ENCODE data around the gene DLEC1. TPM values are rescaled to one million over a fixed set of nuclear protein-coding genes. Genes with fewer than 3 reads are reported as not detected.
A peak's percentile ranks its signal among the peaks of the same experiment; 100 is the strongest.

Gene DLEC1, protein sequence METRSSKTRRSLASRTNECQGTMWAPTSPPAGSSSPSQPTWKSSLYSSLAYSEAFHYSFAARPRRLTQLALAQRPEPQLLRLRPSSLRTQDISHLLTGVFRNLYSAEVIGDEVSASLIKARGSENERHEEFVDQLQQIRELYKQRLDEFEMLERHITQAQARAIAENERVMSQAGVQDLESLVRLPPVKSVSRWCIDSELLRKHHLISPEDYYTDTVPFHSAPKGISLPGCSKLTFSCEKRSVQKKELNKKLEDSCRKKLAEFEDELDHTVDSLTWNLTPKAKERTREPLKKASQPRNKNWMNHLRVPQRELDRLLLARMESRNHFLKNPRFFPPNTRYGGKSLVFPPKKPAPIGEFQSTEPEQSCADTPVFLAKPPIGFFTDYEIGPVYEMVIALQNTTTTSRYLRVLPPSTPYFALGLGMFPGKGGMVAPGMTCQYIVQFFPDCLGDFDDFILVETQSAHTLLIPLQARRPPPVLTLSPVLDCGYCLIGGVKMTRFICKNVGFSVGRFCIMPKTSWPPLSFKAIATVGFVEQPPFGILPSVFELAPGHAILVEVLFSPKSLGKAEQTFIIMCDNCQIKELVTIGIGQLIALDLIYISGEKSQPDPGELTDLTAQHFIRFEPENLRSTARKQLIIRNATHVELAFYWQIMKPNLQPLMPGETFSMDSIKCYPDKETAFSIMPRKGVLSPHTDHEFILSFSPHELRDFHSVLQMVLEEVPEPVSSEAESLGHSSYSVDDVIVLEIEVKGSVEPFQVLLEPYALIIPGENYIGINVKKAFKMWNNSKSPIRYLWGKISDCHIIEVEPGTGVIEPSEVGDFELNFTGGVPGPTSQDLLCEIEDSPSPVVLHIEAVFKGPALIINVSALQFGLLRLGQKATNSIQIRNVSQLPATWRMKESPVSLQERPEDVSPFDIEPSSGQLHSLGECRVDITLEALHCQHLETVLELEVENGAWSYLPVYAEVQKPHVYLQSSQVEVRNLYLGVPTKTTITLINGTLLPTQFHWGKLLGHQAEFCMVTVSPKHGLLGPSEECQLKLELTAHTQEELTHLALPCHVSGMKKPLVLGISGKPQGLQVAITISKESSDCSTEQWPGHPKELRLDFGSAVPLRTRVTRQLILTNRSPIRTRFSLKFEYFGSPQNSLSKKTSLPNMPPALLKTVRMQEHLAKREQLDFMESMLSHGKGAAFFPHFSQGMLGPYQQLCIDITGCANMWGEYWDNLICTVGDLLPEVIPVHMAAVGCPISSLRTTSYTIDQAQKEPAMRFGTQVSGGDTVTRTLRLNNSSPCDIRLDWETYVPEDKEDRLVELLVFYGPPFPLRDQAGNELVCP (N-terminal part only)
- 0.07 and 0.30 TPM in 2 replicates for polyA plus RNA-seq (2014; cell fraction: cytosol; rRNA removed)
- polyA plus RNA-seq (2014; cell fraction: nucleus; rRNA removed), result 0.91 and 1.3 TPM in 2 replicates

DNA sequence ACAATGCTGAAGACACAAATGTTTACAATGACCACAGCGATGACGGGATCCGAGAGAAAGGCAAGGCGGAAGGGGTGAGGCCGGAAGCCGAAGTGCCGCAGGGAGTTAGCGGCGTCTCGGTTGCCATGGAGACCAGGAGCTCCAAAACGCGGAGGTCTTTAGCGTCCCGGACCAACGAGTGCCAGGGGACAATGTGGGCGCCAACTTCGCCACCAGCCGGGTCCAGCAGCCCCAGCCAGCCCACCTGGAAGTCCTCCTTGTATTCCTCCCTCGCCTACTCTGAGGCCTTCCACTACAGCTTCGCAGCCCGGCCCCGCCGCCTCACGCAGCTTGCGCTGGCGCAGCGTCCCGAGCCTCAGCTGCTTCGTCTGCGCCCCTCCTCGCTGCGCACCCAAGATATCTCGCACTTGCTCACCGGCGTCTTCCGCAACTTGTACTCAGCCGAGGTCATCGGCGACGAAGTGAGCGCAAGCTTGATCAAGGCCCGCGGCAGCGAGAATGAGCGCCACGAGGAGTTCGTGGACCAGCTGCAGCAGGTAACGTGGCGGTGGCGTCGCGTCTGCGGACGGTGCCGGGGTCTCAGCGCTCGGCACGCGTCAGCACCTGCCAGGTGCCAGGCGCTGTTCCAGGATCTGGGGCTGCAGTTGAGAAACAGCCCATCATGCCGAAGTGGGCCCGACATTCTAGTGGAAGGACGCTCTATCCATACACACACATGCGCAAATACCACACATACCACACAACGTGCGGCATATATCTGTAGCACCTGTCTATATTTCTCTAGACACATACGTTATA, at the start of gene DLEC1:
Gene DLEC1, plus strand, starts transcription at position 108 of the 798 bp plus-strand sequence. Its CDS starts 18 bp downstream, at position 126.
- no peak for DNase-seq (ENCODE audit: low spot score)

- no peak for DNase-seq (ENCODE audit: low spot score)
These were observed 49.1 kb upstream of the DLEC1 start for GRCh38 chr3:37989821-37990480.

DNA sequence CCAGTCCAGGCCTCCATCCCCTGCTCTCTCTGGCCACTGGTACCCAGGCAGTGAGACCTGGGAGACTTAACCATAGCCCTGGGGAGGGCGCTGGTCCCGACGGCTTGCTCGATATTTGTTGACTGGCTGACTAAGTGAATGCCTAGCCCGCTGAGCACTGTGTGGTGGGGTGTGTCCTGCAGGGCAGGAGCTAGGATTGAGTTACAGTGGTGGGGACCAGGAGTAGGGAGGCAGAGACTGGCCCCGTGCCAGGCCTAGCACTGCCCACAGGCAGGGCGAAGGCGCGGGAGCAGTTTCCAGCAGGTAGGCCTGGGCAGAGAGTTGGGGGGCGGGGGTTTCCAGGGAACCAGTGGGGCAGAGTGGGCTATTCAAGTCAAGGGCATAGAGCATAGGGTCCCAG, 48.5 kb upstream of the DLEC1 start, which contains the start of gene VILL:
Gene VILL, plus strand, starts transcription at position 260 of the 400 bp plus-strand sequence. CDS start 2,887 bp downstream, outside the sequence.
- no peak for DNase-seq (ENCODE audit: low spot score)

DNA sequence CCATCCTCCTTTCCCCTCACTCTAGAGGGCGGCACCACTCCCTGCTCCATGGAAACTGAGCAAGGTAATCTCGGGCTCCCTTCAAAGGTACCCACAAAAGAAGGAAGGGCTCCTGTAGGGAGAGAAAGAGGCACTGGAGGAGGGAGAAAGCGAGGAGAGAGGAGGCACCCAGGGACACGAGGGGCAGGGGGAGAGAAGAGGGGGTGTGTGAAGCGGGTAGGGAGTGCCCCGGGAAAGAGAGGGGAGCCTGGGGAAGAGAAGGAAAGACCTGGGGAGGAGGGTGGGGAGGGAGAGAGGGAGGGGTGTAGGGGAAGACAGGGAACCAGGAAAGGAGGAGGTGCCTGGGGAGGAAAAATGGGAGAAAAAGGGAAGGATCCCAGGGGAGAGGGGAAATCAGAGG, 47.9 kb upstream of the DLEC1 start:
- DNase-seq (ENCODE audit: low spot score), result no peak

- DNase-seq (ENCODE audit: low spot score), result no peak
These were observed 47.2 kb upstream of the DLEC1 start for GRCh38 chr3:37991823-37992222.

DNA sequence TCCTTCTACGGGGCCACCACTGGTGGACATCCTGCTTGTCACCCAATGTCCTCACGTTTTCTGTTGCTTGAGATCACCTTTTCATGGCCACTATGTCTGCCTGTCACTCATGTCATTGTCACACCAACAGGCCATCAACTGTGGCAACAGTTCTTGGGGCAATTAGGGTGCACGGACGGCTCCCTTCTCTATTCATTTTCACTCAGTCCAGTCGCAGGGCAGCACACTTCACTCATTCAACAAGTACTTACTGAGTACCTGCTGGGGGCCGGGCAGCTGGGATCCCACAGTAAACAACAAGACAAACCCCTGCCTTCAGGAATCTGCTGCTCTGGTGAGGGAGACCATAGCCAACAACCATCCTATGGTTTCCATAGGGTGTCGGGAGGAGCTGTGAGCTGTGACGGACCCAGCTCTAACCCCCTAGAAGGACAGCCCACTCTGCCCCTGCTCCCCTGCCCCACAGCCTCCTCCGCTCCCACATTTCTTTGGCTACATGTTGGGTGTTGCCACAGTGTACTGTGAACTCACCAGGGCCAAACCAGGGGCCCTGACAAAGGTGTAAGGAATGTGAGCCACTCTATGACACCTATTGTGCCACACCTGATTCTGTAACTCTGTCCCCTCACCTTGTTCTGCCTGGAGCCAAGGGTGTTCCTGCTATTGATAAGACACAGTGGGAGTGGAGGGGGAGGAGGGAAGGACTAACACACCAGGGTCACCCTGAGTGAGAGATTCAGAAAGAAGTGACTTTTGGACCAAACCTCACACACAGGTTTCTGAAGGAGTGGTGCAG, 46.5 kb upstream of the DLEC1 start:
- no peak for DNase-seq (ENCODE audit: low spot score)

GRCh38 chr3:37993067-37993455, 45.9 kb upstream of the DLEC1 start:
- no peak for DNase-seq (ENCODE audit: low spot score)

DNA sequence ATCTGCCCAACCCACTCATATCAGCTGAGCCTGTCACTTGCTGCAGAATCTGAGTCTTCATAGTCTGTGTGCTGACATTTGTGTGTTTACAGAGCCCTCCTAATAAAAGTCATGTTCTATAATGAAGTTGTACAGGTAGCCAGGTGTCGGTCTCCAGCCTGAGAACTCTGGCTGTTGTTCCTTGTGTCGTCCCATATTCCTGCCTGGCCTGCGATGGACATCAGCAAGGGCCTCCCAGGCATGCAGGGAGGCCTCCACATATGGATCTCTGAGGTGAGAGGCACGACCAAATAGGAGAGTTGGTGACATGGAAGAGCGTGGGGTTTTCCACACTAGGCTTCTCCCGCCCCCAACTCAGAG, 45.6 kb upstream of the DLEC1 start:
- no peak for DNase-seq (ENCODE audit: low spot score)

- DNase-seq (ENCODE audit: low spot score), result peak; percentile 82
These were observed 45.0 kb upstream of the DLEC1 start for GRCh38 chr3:37993820-37994638.

GRCh38 chr3:37994639-37994972, 44.4 kb upstream of the DLEC1 start:
- DNase-seq (ENCODE audit: low spot score), result no peak

- no peak for DNase-seq (ENCODE audit: low spot score)
These were observed 43.1 kb upstream of the DLEC1 start for GRCh38 chr3:37995652-37996641.

GRCh38 chr3:37996785-37997301, 42.2 kb upstream of the DLEC1 start:
- DNase-seq (ENCODE audit: low spot score), result peak; percentile 80

DNA sequence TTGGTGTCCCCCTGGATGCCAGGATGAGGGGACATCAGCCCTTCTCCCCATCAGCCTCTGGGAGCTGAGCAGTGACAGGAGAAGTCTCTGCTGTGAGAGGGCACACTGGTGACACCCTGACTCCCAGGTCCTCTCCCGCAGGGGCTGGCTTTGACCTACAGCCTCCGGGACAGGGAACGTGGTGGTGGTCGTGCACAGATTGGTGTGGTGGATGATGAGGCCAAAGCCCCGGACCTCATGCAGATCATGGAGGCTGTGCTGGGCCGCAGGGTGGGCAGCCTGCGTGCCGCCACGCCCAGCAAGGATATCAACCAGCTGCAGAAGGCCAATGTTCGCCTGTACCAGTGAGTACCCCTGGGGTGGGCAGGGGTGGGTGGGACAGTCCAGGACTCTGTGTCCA, 41.7 kb upstream of the DLEC1 start:
- no peak for DNase-seq (ENCODE audit: low spot score)

DNA sequence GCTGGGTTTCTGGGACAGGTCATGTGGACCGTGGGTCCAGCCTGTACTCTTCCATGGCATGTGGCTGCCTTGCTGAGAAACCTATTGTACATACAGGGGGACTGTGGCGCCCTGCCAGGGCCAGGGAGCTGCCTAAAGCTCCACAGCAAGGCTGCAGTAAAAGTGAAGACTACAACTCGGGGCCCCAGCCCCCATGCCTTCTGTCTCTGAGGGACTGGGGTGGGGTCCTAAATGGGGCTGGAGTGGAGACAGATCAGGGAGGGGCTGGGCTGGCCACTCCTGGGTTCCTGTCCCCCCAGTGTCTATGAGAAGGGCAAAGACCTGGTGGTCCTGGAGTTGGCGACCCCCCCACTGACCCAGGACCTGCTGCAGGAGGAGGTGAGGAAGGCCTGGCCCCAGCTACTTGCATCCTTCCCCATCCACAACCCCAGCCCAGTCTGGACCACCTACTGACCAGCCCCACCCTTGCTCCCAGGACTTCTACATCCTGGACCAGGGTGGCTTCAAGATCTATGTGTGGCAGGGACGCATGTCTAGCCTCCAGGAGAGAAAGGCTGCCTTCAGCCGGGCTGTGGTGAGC, 41.1 kb upstream of the DLEC1 start:
- no peak for DNase-seq (ENCODE audit: low spot score)

GRCh38 chr3:37999836-38000235, 39.2 kb upstream of the DLEC1 start:
- DNase-seq (ENCODE audit: low spot score), result no peak

- DNase-seq (ENCODE audit: low spot score), result no peak
These were observed 38.6 kb upstream of the DLEC1 start for GRCh38 chr3:38000242-38000916.
